Upper lobe of left lung (tissue), 6 donors: ENCODE measurements around the gene RGR. TPM values are rescaled to one million over a fixed set of nuclear protein-coding genes. Genes with fewer than 3 reads are reported as not detected.
A peak's percentile ranks its signal among the peaks of the same experiment; 100 is the strongest.

Source experiments
- ATAC-seq, 2 donors: fragments of 200-7000 bp; cut with Tn5 transposase; one replicate each; pipeline ENCODE4 v1.9.1; 2022; ENCODE audit warnings: mild to moderate bottlenecking in 2 of 2, moderate library complexity in 2 of 2; ENCODE audit not compliant: low FRiP score in 2 of 2
- DNase-seq, 2 donors: peaks; one replicate each; pipeline ENCODE4 v3.0.0-alpha.2; 2019 to 2020
- H3K27ac ChIP-seq, 4 donors: fragments of 200-600 bp; sonication (generic); one replicate each; pipeline ENCODE4 v1.5.1; 2016 to 2019
- H3K27me3 ChIP-seq, 4 donors: fragments of 200-600 bp; sonication (generic); one replicate each; pipeline ENCODE4 v1.5.1; 2017 to 2019
- H3K36me3 ChIP-seq, 4 donors: fragments of 200-600 bp; sonication (generic); one replicate each; pipeline ENCODE4 v1.5.1; 2016 to 2019
- H3K4me1 ChIP-seq, 4 donors: fragments of 200-600 bp; sonication (generic); one replicate each; pipeline ENCODE4 v1.5.1; 2018 to 2019
- H3K4me3 ChIP-seq, 4 donors: fragments of 200-600 bp; sonication (generic); one replicate each; pipeline ENCODE4 v1.5.1; 2017 to 2019; ENCODE audit warnings: mild to moderate bottlenecking in 2 of 4, moderate library complexity in 1 of 4
- H3K9me3 ChIP-seq, 4 donors: fragments of 200-600 bp; sonication (generic); one replicate each; pipeline ENCODE4 v1.5.1; 2018 to 2019
- EP300 ChIP-seq, 4 donors: sonication (generic); formaldehyde crosslinking; IDR thresholded peaks; one replicate each; pipeline ENCODE4 v1.5.1; 2017; ENCODE audit warnings: antibody characterized with exemption in 4 of 4, control low read depth in 2 of 4
- POLR2A ChIP-seq, 4 donors: fragments of 450-650 bp; IDR thresholded peaks; one replicate each; pipeline ENCODE4 v1.5.1; 2016 to 2017; ENCODE audit warnings: antibody characterized with exemption in 4 of 4, mild to moderate bottlenecking in 2 of 4
- POLR2AphosphoS5 ChIP-seq, 2 donors: sonication (generic); formaldehyde crosslinking; IDR thresholded peaks; one replicate each; pipeline ENCODE4 v1.5.1; 2017; ENCODE audit warnings: antibody characterized with exemption in 2 of 2
- WGBS, 2 donors: methylation state at CpG; one replicate each; pipeline ENCODE4 v1.1.5; 2017 to 2018; 5-methylcytosine and 5-hydroxymethylcytosine counted together
- total RNA-seq, 6 donors: library from RNA; depleted of rRNA in 4 of 6; stranded (reverse); fragments of >200 nt in 4 of 6; gene quantifications; one replicate each; pipeline versions ENCODE4 v1.1.0 to v1.2.1, GENCODE V29; 2016 to 2021
- TF ChIP-seq, protein P1 (sequence below), 6 experiments: fragments of 450-650 bp in 4 of 6; fragments of 200-600 bp in 2 of 6; sonication (generic) in 2 of 6; IDR thresholded peaks; one replicate each; pipeline ENCODE4 v1.5.1; 2016 to 2019; ENCODE audit warnings: antibody characterized with exemption in 6 of 6
- donor health status: DM: no; HTN: no; CAD: no; lungs with moderate emphysema.
- donor health status: DM: no; HTN: yes; CAD: no; lungs with severe emphysema.

RGR gene
- total RNA-seq, 6 donors from 2014 or later = 0.49 to 14.7 (median 0.91) TPM; not detected in 3

- DNase-seq (no peak), ATAC-seq (no peak)
- H3K27me3 ChIP-seq = no peaks in the 10 kb centered on the region
- no peaks in the 10 kb centered on the region for H3K36me3 ChIP-seq
- no peak overlapping the region for H3K27ac ChIP-seq
- peaks cover 0 to 7% (median 0%) of the 10 kb centered on the region in 4 donors for H3K4me1 ChIP-seq
- TF ChIP-seq POLR2A (IDR thresholded peaks at IDR 0.05) (no peak), POLR2AphosphoS5 (IDR thresholded peaks at IDR 0.05) (no peak), EP300 (IDR thresholded peaks at IDR 0.05) (no peak)
- TF ChIP-seq, protein P1, sequence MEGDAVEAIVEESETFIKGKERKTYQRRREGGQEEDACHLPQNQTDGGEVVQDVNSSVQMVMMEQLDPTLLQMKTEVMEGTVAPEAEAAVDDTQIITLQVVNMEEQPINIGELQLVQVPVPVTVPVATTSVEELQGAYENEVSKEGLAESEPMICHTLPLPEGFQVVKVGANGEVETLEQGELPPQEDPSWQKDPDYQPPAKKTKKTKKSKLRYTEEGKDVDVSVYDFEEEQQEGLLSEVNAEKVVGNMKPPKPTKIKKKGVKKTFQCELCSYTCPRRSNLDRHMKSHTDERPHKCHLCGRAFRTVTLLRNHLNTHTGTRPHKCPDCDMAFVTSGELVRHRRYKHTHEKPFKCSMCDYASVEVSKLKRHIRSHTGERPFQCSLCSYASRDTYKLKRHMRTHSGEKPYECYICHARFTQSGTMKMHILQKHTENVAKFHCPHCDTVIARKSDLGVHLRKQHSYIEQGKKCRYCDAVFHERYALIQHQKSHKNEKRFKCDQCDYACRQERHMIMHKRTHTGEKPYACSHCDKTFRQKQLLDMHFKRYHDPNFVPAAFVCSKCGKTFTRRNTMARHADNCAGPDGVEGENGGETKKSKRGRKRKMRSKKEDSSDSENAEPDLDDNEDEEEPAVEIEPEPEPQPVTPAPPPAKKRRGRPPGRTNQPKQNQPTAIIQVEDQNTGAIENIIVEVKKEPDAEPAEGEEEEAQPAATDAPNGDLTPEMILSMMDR (IDR thresholded peaks at IDR 0.05) = no peak
- 54 to 74% methylated on average over 3 of the region's 3 CpGs for WGBS, 2 donors
- H3K9me3 ChIP-seq = no peaks in the 10 kb centered on the region
- H3K4me3 ChIP-seq = no peak overlapping the region
These were observed 45.4 kb downstream of the RGR start for GRCh38 chr10:84290235-84290634.

GRCh38 chr10:84291384-84291783, 46.5 kb downstream of the RGR start:
- no peak overlapping the region for H3K27ac ChIP-seq
- H3K36me3 ChIP-seq = no peaks in the 10 kb centered on the region
- ATAC-seq = peak in 1 of 2 donors; percentile 47
- no peak for DNase-seq
- no peaks in the 10 kb centered on the region for H3K9me3 ChIP-seq
- H3K27me3 ChIP-seq = no peaks in the 10 kb centered on the region
- WGBS, 2 donors = 39 to 70% methylated on average over 1 of the region's 1 CpG
- TF ChIP-seq, protein P1 (IDR thresholded peaks at IDR 0.05) = no peak
- TF ChIP-seq POLR2A (IDR thresholded peaks at IDR 0.05) (no peak), EP300 (IDR thresholded peaks at IDR 0.05) (no peak), POLR2AphosphoS5 (IDR thresholded peaks at IDR 0.05) (no peak)
- no peak overlapping the region for H3K4me3 ChIP-seq
- H3K4me1 ChIP-seq = peaks cover 0 to 14% (median 3%) of the 10 kb centered on the region in 4 donors

DNA sequence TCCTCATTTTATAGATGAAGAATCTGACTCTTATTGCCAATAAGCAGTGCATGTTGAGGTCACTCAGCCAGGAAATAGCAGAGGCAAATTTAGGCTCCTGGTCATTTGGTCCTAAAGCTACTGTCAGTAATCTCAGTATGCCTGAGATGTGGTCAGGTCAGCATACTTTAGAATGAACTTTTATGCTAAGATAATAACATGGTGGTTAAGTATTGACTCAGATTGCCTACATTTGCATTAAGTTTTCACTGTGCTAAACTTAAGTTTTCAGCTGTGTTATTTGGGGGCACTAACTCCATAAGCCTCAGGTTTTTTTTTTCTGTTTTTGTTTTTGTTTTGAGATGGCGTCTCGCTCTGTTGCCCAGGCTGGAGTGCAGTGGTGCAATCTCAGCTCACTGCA, 47.6 kb downstream of the RGR start:
- 91 to 100% methylated on average over 2 of the region's 2 CpGs for WGBS, 2 donors
- ATAC-seq (no peak), DNase-seq (no peak)
- Histone ChIP-seq H3K27ac (no peak overlapping the region), H3K4me1 (peaks cover 0 to 20% (median 4%) of the 10 kb centered on the region in 4 donors), H3K4me3 (no peak overlapping the region), H3K9me3 (no peaks in the 10 kb centered on the region), H3K36me3 (no peaks in the 10 kb centered on the region), H3K27me3 (no peaks in the 10 kb centered on the region)
- no peak for TF ChIP-seq POLR2AphosphoS5 (IDR thresholded peaks at IDR 0.05)
- TF ChIP-seq, protein P1 (IDR thresholded peaks at IDR 0.05) = no peak
- no peak for TF ChIP-seq POLR2A (IDR thresholded peaks at IDR 0.05)
- TF ChIP-seq EP300 (IDR thresholded peaks at IDR 0.05) = no peak

DNA sequence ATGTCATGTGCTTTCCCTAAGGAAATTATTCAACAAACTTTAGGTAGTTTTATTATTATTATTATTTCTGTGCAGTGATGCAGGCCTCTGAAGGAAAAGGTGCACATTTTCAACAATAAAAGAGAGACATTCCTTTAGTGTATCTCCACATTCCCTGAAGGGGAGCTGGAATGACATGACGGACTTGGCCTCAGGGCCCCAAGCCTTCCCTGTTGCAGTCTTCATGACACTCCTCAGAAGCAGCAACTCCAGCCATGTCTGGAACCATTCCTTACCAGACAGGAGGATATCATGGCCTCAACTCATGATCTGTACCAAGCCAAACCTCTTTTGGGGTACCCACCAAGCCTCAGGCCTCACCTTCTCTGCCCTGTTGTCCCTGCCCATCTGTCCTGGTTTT, 48.3 kb downstream of the RGR start:
- Histone ChIP-seq H3K4me1 (peaks cover 0 to 20% (median 4%) of the 10 kb centered on the region in 4 donors), H3K27me3 (no peaks in the 10 kb centered on the region), H3K9me3 (no peaks in the 10 kb centered on the region), H3K27ac (no peak overlapping the region), H3K36me3 (no peaks in the 10 kb centered on the region), H3K4me3 (no peak overlapping the region)
- ATAC-seq = no peak
- 82 to 95% methylated on average over 1 of the region's 1 CpG for WGBS, 2 donors
- DNase-seq = no peak
- TF ChIP-seq POLR2A (IDR thresholded peaks at IDR 0.05) = no peak
- TF ChIP-seq, protein P1 (IDR thresholded peaks at IDR 0.05) = no peak
- no peak for TF ChIP-seq EP300 (IDR thresholded peaks at IDR 0.05)

DNA sequence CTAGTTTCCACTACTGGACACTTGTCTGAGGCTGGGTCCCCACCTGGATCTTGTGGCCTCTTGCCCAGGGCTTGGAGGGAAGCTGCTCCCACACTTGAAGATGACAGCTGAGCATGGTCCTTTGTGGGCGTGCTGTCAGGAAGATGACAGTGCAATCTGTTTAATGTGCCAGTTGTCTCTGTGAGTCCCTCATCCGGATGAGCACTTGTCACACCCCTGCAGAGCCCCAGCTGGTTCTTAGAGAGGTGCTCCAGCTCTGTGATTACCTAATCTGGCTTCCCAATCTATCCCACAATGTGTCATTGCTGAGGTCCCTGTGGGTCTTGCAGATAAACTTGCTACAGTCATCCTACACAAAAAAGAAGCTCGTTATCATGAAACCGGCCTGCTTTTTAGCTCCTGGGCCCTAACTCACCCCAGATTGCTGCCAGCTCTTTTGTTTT, 48.7 kb downstream of the RGR start:
- H3K27me3 ChIP-seq = no peaks in the 10 kb centered on the region
- peak overlapping the region in 1 of 4 donors; percentile 76 for H3K27ac ChIP-seq
- ATAC-seq = no peak
- H3K36me3 ChIP-seq = no peaks in the 10 kb centered on the region
- no peak for DNase-seq
- no peak overlapping the region for H3K4me3 ChIP-seq
- peaks cover 0 to 20% (median 4%) of the 10 kb centered on the region in 4 donors for H3K4me1 ChIP-seq
- 40 to 43% methylated on average over 2 to 4 of the region's 4 CpGs for WGBS, 2 donors
- H3K9me3 ChIP-seq = no peaks in the 10 kb centered on the region
- TF ChIP-seq POLR2AphosphoS5 (IDR thresholded peaks at IDR 0.05) (no peak), POLR2A (IDR thresholded peaks at IDR 0.05) (no peak), EP300 (IDR thresholded peaks at IDR 0.05) (no peak)
- TF ChIP-seq, protein P1 (IDR thresholded peaks at IDR 0.05) = no peak
